ENCODE data around the gene FAM162A.

- no peak for TF ChIP-seq POLR2A (IDR thresholded peaks at IDR 0.05)
- TF ChIP-seq, protein P1, sequence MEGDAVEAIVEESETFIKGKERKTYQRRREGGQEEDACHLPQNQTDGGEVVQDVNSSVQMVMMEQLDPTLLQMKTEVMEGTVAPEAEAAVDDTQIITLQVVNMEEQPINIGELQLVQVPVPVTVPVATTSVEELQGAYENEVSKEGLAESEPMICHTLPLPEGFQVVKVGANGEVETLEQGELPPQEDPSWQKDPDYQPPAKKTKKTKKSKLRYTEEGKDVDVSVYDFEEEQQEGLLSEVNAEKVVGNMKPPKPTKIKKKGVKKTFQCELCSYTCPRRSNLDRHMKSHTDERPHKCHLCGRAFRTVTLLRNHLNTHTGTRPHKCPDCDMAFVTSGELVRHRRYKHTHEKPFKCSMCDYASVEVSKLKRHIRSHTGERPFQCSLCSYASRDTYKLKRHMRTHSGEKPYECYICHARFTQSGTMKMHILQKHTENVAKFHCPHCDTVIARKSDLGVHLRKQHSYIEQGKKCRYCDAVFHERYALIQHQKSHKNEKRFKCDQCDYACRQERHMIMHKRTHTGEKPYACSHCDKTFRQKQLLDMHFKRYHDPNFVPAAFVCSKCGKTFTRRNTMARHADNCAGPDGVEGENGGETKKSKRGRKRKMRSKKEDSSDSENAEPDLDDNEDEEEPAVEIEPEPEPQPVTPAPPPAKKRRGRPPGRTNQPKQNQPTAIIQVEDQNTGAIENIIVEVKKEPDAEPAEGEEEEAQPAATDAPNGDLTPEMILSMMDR (IDR thresholded peaks at IDR 0.05), result no peak
- TF ChIP-seq EP300 (IDR thresholded peaks at IDR 0.05), result no peak
Observed at GRCh38 chr3:122415104-122415744, 31.2 kb downstream of the FAM162A start.

Data from suprapubic skin (tissue), 3 donors.